Suprapubic skin (tissue), 4 donors: ENCODE measurements around the gene EEPD1. TPM values are rescaled to one million over a fixed set of nuclear protein-coding genes. Genes with fewer than 3 reads are reported as not detected.
"Not testable (repeated sequence)": the region's sequence is repeated elsewhere in the genome, so short reads cannot be mapped to it uniquely, and the experiment has no call there.

ENCODE experiments used
- DNase-seq, 2 donors: peaks; one replicate each; pipeline ENCODE4 v3.0.0-alpha.2; 2019; ENCODE audit warnings: low spot score in 2 of 2
- H3K27ac ChIP-seq: fragments of 200-600 bp; sonication (generic); one replicate; pipeline ENCODE4 v1.5.1; 2019
- H3K27me3 ChIP-seq: fragments of 200-600 bp; sonication (generic); one replicate; pipeline ENCODE4 v1.5.1; 2019
- H3K36me3 ChIP-seq: fragments of 200-600 bp; sonication (generic); one replicate; pipeline ENCODE4 v1.5.1; 2019
- H3K4me1 ChIP-seq: fragments of 200-600 bp; sonication (generic); one replicate; pipeline ENCODE4 v1.5.1; 2019
- H3K4me3 ChIP-seq: fragments of 200-600 bp; sonication (generic); one replicate; pipeline ENCODE4 v1.5.1; 2019; ENCODE audit warnings: mild to moderate bottlenecking
- H3K9me3 ChIP-seq: fragments of 200-600 bp; sonication (generic); one replicate; pipeline ENCODE4 v1.5.1; 2019
- CTCF ChIP-seq, 2 donors: fragments of 200-600 bp in 1 of 2; fragments of 450-650 bp in 1 of 2; sonication (generic) in 1 of 2; IDR thresholded peaks; one replicate each; pipeline ENCODE4 v1.5.1; 2016 to 2019; ENCODE audit warnings: antibody characterized with exemption in 2 of 2, mild to moderate bottlenecking in 1 of 2, moderate library complexity in 1 of 2
- EP300 ChIP-seq: sonication (generic); formaldehyde crosslinking; IDR thresholded peaks from one replicate; pipeline ENCODE4 v1.6.1; 2017; ENCODE audit warnings: antibody characterized with exemption
- POLR2A ChIP-seq, 2 donors: fragments of 450-650 bp; IDR thresholded peaks; one replicate each; pipeline ENCODE4 v1.6.1; 2017; ENCODE audit warnings: antibody characterized with exemption in 2 of 2, mild to moderate bottlenecking in 2 of 2, moderate library complexity in 2 of 2
- POLR2AphosphoS5 ChIP-seq, 3 donors: sonication (generic); formaldehyde crosslinking; IDR thresholded peaks; one replicate each; pipeline ENCODE4 v1.6.1; 2017; ENCODE audit warnings: antibody characterized with exemption in 3 of 3
- WGBS: methylation state at CpG from one replicate; pipeline ENCODE4 v1.1.5; 2018; 5-methylcytosine and 5-hydroxymethylcytosine counted together
- total RNA-seq, 4 donors: library from RNA; depleted of rRNA; stranded (reverse); fragments of >200 nt; gene quantifications; one replicate each; pipeline ENCODE4 v1.1.0, GENCODE V29; 2016

The EEPD1 gene
- total RNA-seq, 4 donors from 2014 or later, result 11.7 to 18.2 (median 16.1) TPM

DNA sequence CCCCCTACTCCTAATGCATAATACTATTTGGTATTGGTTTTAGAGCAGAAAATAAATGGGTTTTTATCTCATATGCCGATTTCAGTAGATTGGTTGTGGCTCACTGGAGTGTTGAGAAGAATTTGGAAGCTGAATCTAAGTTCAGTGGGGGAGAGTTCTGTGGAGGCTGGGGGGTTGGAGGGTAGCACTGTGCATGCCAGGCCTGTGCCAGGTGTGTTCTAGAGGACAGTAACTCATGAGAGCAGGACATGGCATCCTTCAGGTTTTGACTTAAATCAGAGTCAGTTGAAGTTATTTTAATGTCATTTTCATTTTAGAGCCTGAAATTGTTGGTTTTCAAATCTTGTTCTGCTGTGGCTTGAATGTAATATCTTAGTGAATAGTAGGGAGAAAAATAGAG is 79.5 kb downstream of the EEPD1 start:
- peaks cover 3% of the 10 kb centered on the region for H3K4me1 ChIP-seq
- H3K27me3 ChIP-seq, result no peaks in the 10 kb centered on the region
- TF ChIP-seq POLR2A (IDR thresholded peaks at IDR 0.05) (no peak), POLR2AphosphoS5 (IDR thresholded peaks at IDR 0.05) (no peak), EP300 (no peak), CTCF (IDR thresholded peaks at IDR 0.05) (no peak)
- no peaks in the 10 kb centered on the region for H3K9me3 ChIP-seq
- H3K4me3 ChIP-seq, result no peak overlapping the region
- WGBS, result 89% methylated on average over 1 of the region's 1 CpG
- H3K27ac ChIP-seq, result no peak overlapping the region
- DNase-seq, result no peak
- peaks cover 4% of the 10 kb centered on the region for H3K36me3 ChIP-seq

GRCh38 chr7:36232971-36233550 is 80.0 kb downstream of the EEPD1 start:
- WGBS, result 86% methylated on average over 3 of the region's 3 CpGs
- no peaks in the 10 kb centered on the region for H3K27me3 ChIP-seq
- no peak overlapping the region for H3K27ac ChIP-seq
- DNase-seq, result no peak
- no peaks in the 10 kb centered on the region for H3K9me3 ChIP-seq
- peaks cover 4% of the 10 kb centered on the region for H3K36me3 ChIP-seq
- TF ChIP-seq POLR2A (IDR thresholded peaks at IDR 0.05) (no peak), POLR2AphosphoS5 (IDR thresholded peaks at IDR 0.05) (no peak), CTCF (IDR thresholded peaks at IDR 0.05) (no peak), EP300 (no peak)
- H3K4me3 ChIP-seq, result no peak overlapping the region
- no peaks in the 10 kb centered on the region for H3K4me1 ChIP-seq

GRCh38 chr7:36236073-36236472 is 83.0 kb downstream of the EEPD1 start:
- Histone ChIP-seq H3K27ac (no peak overlapping the region), H3K9me3 (no peaks in the 10 kb centered on the region), H3K27me3 (no peaks in the 10 kb centered on the region), H3K4me3 (no peak overlapping the region), H3K36me3 (peaks cover 4% of the 10 kb centered on the region), H3K4me1 (no peaks in the 10 kb centered on the region)
- no peak for DNase-seq
- TF ChIP-seq POLR2A (IDR thresholded peaks at IDR 0.05), result no peak
- TF ChIP-seq POLR2AphosphoS5 (IDR thresholded peaks at IDR 0.05), result no peak
- no peak for TF ChIP-seq EP300
- TF ChIP-seq CTCF (IDR thresholded peaks at IDR 0.05), result no peak
- WGBS, result 93% methylated on average over 38 of the region's 39 CpGs

- no peaks in the 10 kb centered on the region for H3K27me3 ChIP-seq
- WGBS, result 89% methylated on average over 2 of the region's 2 CpGs
- no peak overlapping the region for H3K27ac ChIP-seq
- no peaks in the 10 kb centered on the region for H3K9me3 ChIP-seq
- no peak overlapping the region for H3K4me3 ChIP-seq
- no peak for DNase-seq
- H3K36me3 ChIP-seq, result peaks cover 4% of the 10 kb centered on the region
- TF ChIP-seq POLR2A (IDR thresholded peaks at IDR 0.05) (no peak), EP300 (no peak), CTCF (IDR thresholded peaks at IDR 0.05) (no peak), POLR2AphosphoS5 (IDR thresholded peaks at IDR 0.05) (no peak)
- no peaks in the 10 kb centered on the region for H3K4me1 ChIP-seq
Observed at GRCh38 chr7:36238138-36238537, 85.1 kb downstream of the EEPD1 start.

DNA sequence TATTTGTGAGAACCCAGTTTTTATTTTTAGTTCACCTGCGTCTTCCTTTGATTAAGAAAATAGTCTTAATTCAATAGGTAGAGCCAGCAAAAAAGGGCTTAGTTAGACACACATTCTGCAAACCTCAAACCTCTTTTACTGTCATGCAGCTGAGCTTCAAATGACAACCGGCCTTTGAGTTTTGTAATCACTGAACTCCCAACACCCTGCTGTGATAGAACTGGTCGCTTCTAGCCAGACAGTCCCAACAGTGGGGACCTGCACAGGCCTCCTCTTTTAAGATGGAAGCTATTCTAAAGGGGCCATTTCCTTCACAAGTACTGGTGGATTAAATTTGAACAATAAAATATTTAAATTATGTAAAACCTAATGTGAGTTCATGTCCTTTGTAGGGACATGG is 90.3 kb downstream of the EEPD1 start:
- H3K9me3 ChIP-seq, H3K4me3 ChIP-seq, H3K27me3 ChIP-seq, H3K4me1 ChIP-seq, H3K36me3 ChIP-seq, DNase-seq, H3K27ac ChIP-seq: not testable (repeated sequence)
- 88% methylated on average over 3 of the region's 3 CpGs for WGBS

DNA sequence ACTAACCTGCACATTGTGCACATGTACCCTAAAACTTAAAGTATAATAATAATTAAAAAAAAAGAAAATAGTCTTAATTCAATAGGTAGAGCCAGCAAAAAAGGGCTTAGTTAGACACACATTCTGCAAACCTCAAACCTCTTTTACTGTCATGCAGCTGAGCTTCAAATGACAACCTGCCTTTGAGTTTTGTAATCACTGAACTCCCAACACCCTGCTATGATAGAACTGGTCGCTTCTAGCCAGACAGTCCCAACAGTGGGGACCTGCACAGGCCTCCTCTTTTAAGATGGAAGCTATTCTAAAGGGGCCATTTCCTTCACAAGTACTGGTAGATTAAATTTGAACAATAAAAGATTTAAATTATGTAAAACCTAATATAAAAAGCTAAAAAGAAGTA is 90.9 kb downstream of the EEPD1 start:
- H3K4me1 ChIP-seq, H3K27ac ChIP-seq, DNase-seq, H3K36me3 ChIP-seq, H3K27me3 ChIP-seq, H3K4me3 ChIP-seq, H3K9me3 ChIP-seq: not testable (repeated sequence)
- WGBS, result 94% methylated on average over 1 of the region's 1 CpG
